CD4-positive, alpha-beta memory T cell (primary cell): ENCODE measurements around the gene DOCK1. TPM values are rescaled to one million over a fixed set of nuclear protein-coding genes. Genes with fewer than 3 reads are reported as not detected.

ENCODE experiments used
- CTCF ChIA-PET: fragments of 350-600 bp; sonication (Branson Sonifier 250); formaldehyde crosslinking; loops from one replicate; lab custom pipeline; 2021; ENCODE audit warnings: inconsistent platforms; ENCODE audit not compliant: partially characterized antibody; lab: Charles Lee
- POLR2A ChIA-PET: fragments of 350-600 bp; sonication (Branson Sonifier 250); formaldehyde crosslinking; loops from one replicate; lab custom pipeline; 2021; ENCODE audit not compliant: partially characterized antibody; lab: Charles Lee
- DNase-seq, 5 donors: peaks; one replicate each; pipeline versions ENCODE4 v3.0.0 to v3.0.0-alpha.2; 2020 to 2022; ENCODE audit warnings: mixed read lengths in 1 of 5
- H3K27ac ChIP-seq: one replicate; pipeline ENCODE4 v1.7.0; 2013; ENCODE audit warnings: low read depth, low read length
- H3K27me3 ChIP-seq: 2 replicates; pipeline ENCODE4 v1.7.0; 2013; ENCODE audit warnings: mild to moderate bottlenecking, low read length, moderate library complexity; ENCODE audit not compliant: insufficient read depth
- H3K36me3 ChIP-seq: 2 replicates; pipeline ENCODE4 v1.7.0; 2013; ENCODE audit warnings: mild to moderate bottlenecking, low read length, moderate library complexity; ENCODE audit not compliant: insufficient read depth
- H3K4me1 ChIP-seq: 2 replicates; pipeline ENCODE4 v1.7.0; 2013; ENCODE audit warnings: mild to moderate bottlenecking, low read length, moderate library complexity; ENCODE audit not compliant: insufficient read depth
- H3K4me3 ChIP-seq, 2 donors: one replicate each; pipeline ENCODE4 v1.7.0; 2013; ENCODE audit warnings: low read length in 2 of 2, mild to moderate bottlenecking in 1 of 2
- H3K9me3 ChIP-seq, 2 donors: one replicate each; pipeline ENCODE4 v1.7.0; 2013; ENCODE audit warnings: low read length in 2 of 2, control low read depth in 1 of 2; ENCODE audit not compliant: control insufficient read depth in 1 of 2
- H3K27ac Mint-ChIP-seq, 7 donors: one replicate each; pipeline ENCODE4 v1.8.0; 2020 to 2021; ENCODE audit warnings: mixed read lengths in 7 of 7, mild to moderate bottlenecking in 6 of 7, inconsistent platforms in 3 of 7, moderate library complexity in 3 of 7
- H3K27me3 Mint-ChIP-seq, 2 donors: one replicate each; pipeline ENCODE4 v1.8.0; 2020 to 2021; ENCODE audit warnings: mixed read lengths in 2 of 2
- H3K36me3 Mint-ChIP-seq, 2 donors: one replicate each; pipeline ENCODE4 v1.8.0; 2020 to 2021; ENCODE audit warnings: mixed read lengths in 2 of 2, inconsistent platforms in 1 of 2, mild to moderate bottlenecking in 1 of 2
- H3K4me1 Mint-ChIP-seq, 4 donors: one replicate each; pipeline ENCODE4 v1.8.0; 2020 to 2021; ENCODE audit warnings: mixed read lengths in 4 of 4, mild to moderate bottlenecking in 1 of 4
- H3K4me3 Mint-ChIP-seq, 8 donors: one replicate each; pipeline ENCODE4 v1.8.0; 2020 to 2021; ENCODE audit warnings: mixed read lengths in 8 of 8, mild to moderate bottlenecking in 7 of 8, moderate library complexity in 6 of 8, inconsistent platforms in 3 of 8
- H3K9me3 Mint-ChIP-seq, 8 donors: one replicate each; pipeline ENCODE4 v1.8.0; 2020 to 2021; ENCODE audit warnings: mixed read lengths in 8 of 8, mild to moderate bottlenecking in 5 of 8, inconsistent platforms in 3 of 8, moderate library complexity in 1 of 8
- intact Hi-C: fragments of 100-400 bp; cut with micrococcal nuclease; formaldehyde crosslinking; loops from one replicate; pipeline ENCODE4 v1.15.1; 2023
- polyA plus RNA-seq, 2 donors: library from polyadenylated mRNA; unstranded; fragments of 300-500 nt; fragmentation: Illumina TruSeq; gene quantifications; one replicate each; pipeline ENCODE4 v1.2.3, GENCODE V29; 2021
- total RNA-seq, 2 experiments: library from RNA; stranded (reverse); gene quantifications; one replicate each; pipeline ENCODE4 v1.2.3, GENCODE V29; 2021

DOCK1 gene
- total and polyA plus RNA-seq, 4 experiments from 2014 or later = 0.17 TPM; not detected in 2

DNA sequence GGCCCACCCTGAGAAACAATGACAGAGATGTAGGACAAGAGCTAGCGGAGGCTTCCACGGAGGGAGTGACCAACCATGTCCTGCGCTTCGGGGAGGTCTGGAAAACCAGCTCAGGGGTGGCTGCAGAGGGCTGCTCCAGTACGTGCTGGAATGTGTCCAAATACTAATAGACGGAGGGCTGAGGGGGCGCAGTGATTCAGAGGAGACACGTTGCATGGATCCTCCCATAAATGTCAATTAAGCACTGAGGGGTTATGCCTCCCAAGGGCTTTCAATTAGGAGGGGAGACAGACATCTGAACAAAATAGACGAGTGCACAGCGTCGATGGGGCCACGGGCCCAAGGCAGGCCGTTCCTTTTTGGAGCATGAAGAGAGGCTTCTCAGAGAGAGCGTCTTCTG, 592.9 kb downstream of the DOCK1 start:
- H3K9me3 ChIP-seq = no peaks in the 10 kb centered on the region
- Mint-ChIP-seq H3K36me3 (no peaks in the 10 kb centered on the region), H3K9me3 (peaks cover 0 to 6% (median 0%) of the 10 kb centered on the region in 8 donors), H3K27me3 (peaks cover 2 to 3% of the 10 kb centered on the region in 2 donors), H3K4me1 (no peaks in the 10 kb centered on the region), H3K27ac (no peak overlapping the region), H3K4me3 (no peak overlapping the region)
- H3K4me3 ChIP-seq = no peak overlapping the region
- H3K27ac ChIP-seq = no peak overlapping the region
- no peaks in the 10 kb centered on the region for H3K4me1 ChIP-seq
- intact Hi-C loops = no loop called here
- H3K27me3 ChIP-seq = no peaks in the 10 kb centered on the region
- CTCF ChIA-PET = no interaction called here
- no peak for DNase-seq
- POLR2A ChIA-PET = no interaction called here
- H3K36me3 ChIP-seq = no peaks in the 10 kb centered on the region

GRCh38 chr10:127500127-127500526, 594.9 kb downstream of the DOCK1 start:
- Histone ChIP-seq H3K27me3 (no peaks in the 10 kb centered on the region), H3K4me3 (no peak overlapping the region), H3K4me1 (no peaks in the 10 kb centered on the region), H3K36me3 (no peaks in the 10 kb centered on the region), H3K9me3 (no peaks in the 10 kb centered on the region), H3K27ac (no peak overlapping the region)
- peaks cover 2 to 3% of the 10 kb centered on the region in 2 donors for H3K27me3 Mint-ChIP-seq
- no peak overlapping the region for H3K27ac Mint-ChIP-seq
- intact Hi-C loops = no loop called here
- no peak for DNase-seq
- H3K36me3 Mint-ChIP-seq = no peaks in the 10 kb centered on the region
- ChIA-PET CTCF (interaction anchor here (0.7 kb wide), 1 partner anchor 354 kb away, joined by 3 read pairs; no protein-coding TSS in a partner anchor), POLR2A (no interaction called here)
- no peaks in the 10 kb centered on the region for H3K4me1 Mint-ChIP-seq
- no peak overlapping the region for H3K4me3 Mint-ChIP-seq
- peaks cover 0 to 9% (median 0%) of the 10 kb centered on the region in 8 donors for H3K9me3 Mint-ChIP-seq

Other genes starting within 250 kb of the DOCK1 start
- not detected for gene C10orf90, start 234.7 kb upstream of the DOCK1 start, total RNA-seq
- not detected for gene C10orf90, start 234.7 kb upstream of the DOCK1 start, polyA plus RNA-seq